A673 (cell line): ENCODE measurements around the gene SLC4A2. TPM values are rescaled to one million over a fixed set of nuclear protein-coding genes. Genes with fewer than 3 reads are reported as not detected.
A peak's percentile ranks its signal among the peaks of the same experiment; 100 is the strongest.
"Not testable (repeated sequence)": the region's sequence is repeated elsewhere in the genome, so short reads cannot be mapped to it uniquely, and the experiment has no call there.

Experiments used
- BruUV-seq: library from RNA; stranded (reverse); fragments of 400-500 nt; replicated peaks from 2 replicates; lab custom pipeline; 2021; lab: Mats Ljungman, UMichigan
- CTCF ChIA-PET: fragments of 300-600 bp; sonication (Branson Sonifier 250); formaldehyde crosslinking; loops from one replicate; lab custom pipeline; 2022; ENCODE audit warnings: antibody characterized with exemption; lab: Charles Lee
- POLR2A ChIA-PET: fragments of 300-600 bp; sonication (Branson Sonifier 250); formaldehyde crosslinking; loops from one replicate; lab custom pipeline; 2022; ENCODE audit warnings: antibody characterized with exemption; ENCODE audit not compliant: low non-redundant PET; lab: Charles Lee
- DNase-seq: peaks from one replicate; pipeline ENCODE4 v3.0.0-alpha.2; 2015; ENCODE audit warnings: low spot score
- H3K27ac ChIP-seq: fragments of 200-600 bp; sonication (generic); 2 replicates; pipeline ENCODE4 v1.5.1; 2016; ENCODE audit warnings: mixed run types, low read depth, mild to moderate bottlenecking, mixed read lengths, antibody characterized with exemption, low read length; ENCODE audit not compliant: poor library complexity, severe bottlenecking
- H3K27me3 ChIP-seq: fragments of 200-600 bp; sonication (generic); replicated peaks from 2 replicates; pipeline ENCODE4 v1.6.1; 2017; ENCODE audit warnings: mixed run types, low read depth, mild to moderate bottlenecking, mixed read lengths, antibody characterized with exemption, low read length; ENCODE audit not compliant: insufficient read depth, poor library complexity
- H3K36me3 ChIP-seq: fragments of 200-600 bp; sonication (generic); 2 replicates; pipeline ENCODE4 v1.6.1; 2016; ENCODE audit warnings: mixed run types, mild to moderate bottlenecking, mixed read lengths, antibody characterized with exemption, low read length; ENCODE audit not compliant: insufficient read depth, poor library complexity, severe bottlenecking
- H3K4me1 ChIP-seq: fragments of 200-600 bp; sonication (generic); 2 replicates; pipeline ENCODE4 v1.6.1; 2017; ENCODE audit warnings: mixed run types, mild to moderate bottlenecking, mixed read lengths, antibody characterized with exemption, low read length; ENCODE audit not compliant: insufficient read depth, poor library complexity, severe bottlenecking
- H3K4me3 ChIP-seq: fragments of 200-600 bp; sonication (generic); 2 replicates; pipeline ENCODE4 v1.5.1; 2016; ENCODE audit warnings: low read depth, mixed run types, mild to moderate bottlenecking, mixed read lengths, low read length; ENCODE audit not compliant: poor library complexity, severe bottlenecking
- H3K9me3 ChIP-seq: fragments of 200-600 bp; sonication (generic); 2 replicates; pipeline ENCODE4 v1.6.1; 2016; ENCODE audit warnings: mixed run types, low read depth, mild to moderate bottlenecking, mixed read lengths, antibody characterized with exemption, low read length; ENCODE audit not compliant: poor library complexity, severe bottlenecking
- EZH2 ChIP-seq: fragments of 200-600 bp; sonication (generic); IDR thresholded peaks from 2 replicates; pipeline ENCODE4 v1.6.1; 2017; ENCODE audit warnings: borderline replicate concordance, low read depth, mild to moderate bottlenecking, mixed read lengths, antibody characterized with exemption, low read length; ENCODE audit not compliant: poor library complexity, severe bottlenecking
- intact Hi-C: fragments of 100-400 bp; cut with micrococcal nuclease; formaldehyde crosslinking; loops from one replicate; pipeline ENCODE4 v1.10.0; 2022; ENCODE audit not compliant: unreplicated experiment
- total RNA-seq: library from RNA; stranded (reverse); gene quantifications from 2 replicates; pipeline ENCODE4 v1.2.3, GENCODE V29; 2021
- TF ChIP-seq, protein P1 (sequence below): fragments of 300-800, 200-600 bp; sonication (generic); conservative IDR thresholded peaks from 2 replicates; pipeline ENCODE4 v1.5.1; 2017; ENCODE audit warnings: low read depth, mild to moderate bottlenecking, antibody characterized with exemption, low read length, moderate library complexity, mixed read lengths

The SLC4A2 gene
- total RNA-seq, 1 experiment from 2014 or later = 222 TPM

DNA sequence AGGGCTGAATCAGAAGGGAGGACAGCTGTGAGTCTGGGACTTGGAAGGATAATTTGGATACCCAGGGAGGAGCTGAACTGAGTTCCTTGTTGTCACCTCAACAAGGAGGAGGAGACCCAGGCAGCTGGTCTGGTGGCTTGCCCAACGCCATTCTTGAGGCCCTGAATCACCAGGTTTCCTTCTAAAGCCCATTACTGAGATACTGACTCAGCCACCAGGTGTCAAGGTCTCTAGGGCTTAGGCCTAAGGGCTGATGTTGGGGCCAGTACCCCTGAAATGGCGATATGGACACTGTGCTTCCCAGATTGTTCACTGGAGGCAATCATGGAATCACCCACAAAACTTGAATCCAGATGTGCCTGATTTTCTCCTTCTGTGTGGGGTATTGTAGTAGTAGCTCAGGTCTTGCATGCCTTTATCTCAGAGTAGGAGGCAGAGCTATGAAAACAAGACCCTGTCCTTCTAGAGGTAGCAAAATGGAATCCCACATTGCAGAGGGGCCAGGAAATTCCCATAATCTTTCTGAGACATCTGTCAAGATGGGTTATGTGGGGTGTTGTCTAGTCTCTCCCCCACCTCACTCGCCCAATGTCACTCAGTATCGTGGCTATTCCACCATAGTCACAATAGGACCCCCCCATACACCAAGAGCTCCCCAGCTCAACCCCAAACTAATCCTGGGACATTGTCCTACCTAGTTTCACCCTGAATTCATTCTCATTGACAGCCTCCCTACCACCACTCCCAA, 33.3 kb upstream of the SLC4A2 start:
- CTCF ChIA-PET = interaction anchor here (0.6 kb wide), 1 partner anchor 12 kb away, joined by 6 read pairs; no protein-coding TSS in a partner anchor
- no peak for TF ChIP-seq EZH2
- TF ChIP-seq, protein P1, sequence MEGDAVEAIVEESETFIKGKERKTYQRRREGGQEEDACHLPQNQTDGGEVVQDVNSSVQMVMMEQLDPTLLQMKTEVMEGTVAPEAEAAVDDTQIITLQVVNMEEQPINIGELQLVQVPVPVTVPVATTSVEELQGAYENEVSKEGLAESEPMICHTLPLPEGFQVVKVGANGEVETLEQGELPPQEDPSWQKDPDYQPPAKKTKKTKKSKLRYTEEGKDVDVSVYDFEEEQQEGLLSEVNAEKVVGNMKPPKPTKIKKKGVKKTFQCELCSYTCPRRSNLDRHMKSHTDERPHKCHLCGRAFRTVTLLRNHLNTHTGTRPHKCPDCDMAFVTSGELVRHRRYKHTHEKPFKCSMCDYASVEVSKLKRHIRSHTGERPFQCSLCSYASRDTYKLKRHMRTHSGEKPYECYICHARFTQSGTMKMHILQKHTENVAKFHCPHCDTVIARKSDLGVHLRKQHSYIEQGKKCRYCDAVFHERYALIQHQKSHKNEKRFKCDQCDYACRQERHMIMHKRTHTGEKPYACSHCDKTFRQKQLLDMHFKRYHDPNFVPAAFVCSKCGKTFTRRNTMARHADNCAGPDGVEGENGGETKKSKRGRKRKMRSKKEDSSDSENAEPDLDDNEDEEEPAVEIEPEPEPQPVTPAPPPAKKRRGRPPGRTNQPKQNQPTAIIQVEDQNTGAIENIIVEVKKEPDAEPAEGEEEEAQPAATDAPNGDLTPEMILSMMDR = no peak
- no peak for DNase-seq

DNA sequence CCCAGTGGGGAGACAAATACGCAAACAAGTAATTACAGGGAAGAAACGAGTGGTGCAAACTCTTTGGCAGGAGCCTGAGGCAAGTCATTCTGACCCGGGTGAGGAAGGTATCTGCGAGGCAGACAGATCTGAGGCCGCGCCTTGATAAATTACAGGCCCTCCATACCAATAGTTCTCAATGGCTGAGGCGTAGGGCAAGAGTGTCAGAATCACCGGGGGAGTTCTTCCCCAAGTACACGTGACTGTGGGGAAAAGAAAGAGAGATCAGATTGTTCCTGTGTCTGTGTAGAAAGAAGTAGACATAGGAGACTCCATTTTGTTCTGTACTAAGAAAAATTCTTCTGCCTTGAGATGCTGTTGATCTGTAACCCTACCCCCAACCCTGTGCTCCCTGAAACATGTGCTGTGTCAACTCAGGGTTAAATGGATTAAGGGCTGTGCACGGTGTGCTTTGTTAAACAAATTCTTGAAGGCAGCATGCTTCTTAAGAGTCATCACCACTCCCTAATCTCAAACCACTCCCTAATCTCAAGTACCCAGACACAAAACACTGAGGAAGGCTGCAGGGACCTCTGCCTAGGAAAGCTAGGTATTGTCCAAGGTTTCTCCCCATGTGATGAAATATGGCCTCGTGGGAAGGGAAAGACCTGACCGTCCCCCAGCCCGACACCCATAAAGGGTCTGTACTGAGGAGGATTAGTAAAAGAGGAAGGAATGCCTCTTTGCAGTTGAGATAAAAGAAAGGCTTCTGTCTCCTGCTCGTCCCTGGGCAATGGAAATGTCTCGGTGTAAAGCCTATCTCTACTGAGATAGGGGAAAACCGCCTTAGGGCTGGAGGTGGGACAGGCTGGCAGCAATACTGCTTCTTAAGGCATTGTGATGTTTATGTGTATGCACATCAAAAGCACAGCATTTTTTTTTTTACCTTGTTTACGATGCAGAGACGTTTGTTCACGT, 32.3 kb upstream of the SLC4A2 start:
- H3K4me1 ChIP-seq, BruUV-seq, H3K9me3 ChIP-seq, H3K36me3 ChIP-seq, H3K27me3 ChIP-seq, DNase-seq, H3K27ac ChIP-seq, POLR2A ChIA-PET, intact Hi-C loops: not testable (repeated sequence)
- CTCF ChIA-PET = interaction anchor here (0.6 to 1.5 kb wide), 3 partner anchors 8 to 41 kb away, joined by 3 to 6 read pairs (median 5); no protein-coding TSS in a partner anchor
- H3K4me3 ChIP-seq = peak overlapping the region; percentile 62

More for the DNA sequence above, 33.3 kb upstream of the SLC4A2 start:
- no peaks in the 10 kb centered on the region for H3K4me1 ChIP-seq
- H3K27me3 ChIP-seq = no peaks in the 10 kb centered on the region
- H3K27ac ChIP-seq = no peak overlapping the region
- no TSS peak for BruUV-seq
- POLR2A ChIA-PET = no interaction called here
- no peaks in the 10 kb centered on the region for H3K36me3 ChIP-seq
- intact Hi-C loops = no loop called here
- H3K9me3 ChIP-seq = no peaks in the 10 kb centered on the region
- H3K4me3 ChIP-seq = no peak overlapping the region

DNA sequence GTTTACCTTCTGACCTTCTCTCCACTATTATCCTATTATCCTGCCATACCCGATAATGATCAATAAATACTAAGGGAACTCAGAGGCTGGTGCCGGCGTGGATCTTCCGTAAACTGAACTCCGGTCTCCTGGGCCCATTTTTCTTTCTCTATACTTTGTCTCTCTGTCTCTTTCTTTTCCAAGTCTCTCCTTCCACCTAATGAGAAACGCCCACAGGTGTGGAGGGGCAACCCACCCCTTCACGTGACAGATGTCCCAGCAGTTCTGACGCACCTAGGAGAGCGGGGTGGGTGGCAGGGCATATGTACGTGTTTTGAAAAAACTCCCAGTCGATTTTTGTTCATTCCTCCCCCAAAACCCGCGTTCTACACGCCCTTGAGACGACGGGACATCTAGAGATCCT, 31.7 kb upstream of the SLC4A2 start:
- intact Hi-C loops = loop anchor here (2.0 kb wide), 1 partner anchor 31 kb away; the partner anchor contains the start of gene SLC4A2
- BruUV-seq, POLR2A ChIA-PET, H3K9me3 ChIP-seq, H3K27me3 ChIP-seq, H3K36me3 ChIP-seq, H3K4me1 ChIP-seq, DNase-seq: not testable (repeated sequence)
- Histone ChIP-seq H3K4me3 (peak overlapping the region; percentile 62), H3K27ac (peak overlapping the region; percentile 52)
- CTCF ChIA-PET = interaction anchor here (1.4 to 1.5 kb wide), 3 partner anchors 9 to 96 kb away, joined by 3 to 5 read pairs (median 4); no protein-coding TSS in a partner anchor
